ENCODE results near the gene NUBP2.

- TF ChIP-seq POLR2A (IDR thresholded peaks at IDR 0.05) (no peak), POLR2AphosphoS5 (IDR thresholded peaks at IDR 0.05) (peak in 2 of 3 donors; percentile 71 to 96), CTCF (IDR thresholded peaks at IDR 0.05) (peak; percentile 62 to 83)
Observed at GRCh38 chr16:1772908-1773702, 9.7 kb upstream of the NUBP2 start, which contains the start of gene MRPS34.

All from suprapubic skin (tissue), 4 donors.